HFFc6 (cell line): ENCODE results near the gene ADORA2A. TPM values are rescaled to one million over a fixed set of nuclear protein-coding genes. Genes with fewer than 3 reads are reported as not detected.

Experiments
- DNase-seq: peaks from one replicate; pipeline ENCODE4 v3.0.0-alpha.2; 2018
- H3K27ac Mint-ChIP-seq: 2 replicates; pipeline ENCODE4 v1.8.0; 2020; ENCODE audit warnings: mild to moderate bottlenecking, mixed read lengths
- H3K27me3 Mint-ChIP-seq: 2 replicates; pipeline ENCODE4 v1.8.0; 2021; ENCODE audit warnings: mild to moderate bottlenecking, moderate library complexity, mixed read lengths; ENCODE audit not compliant: insufficient read depth
- H3K36me3 Mint-ChIP-seq: 2 replicates; pipeline ENCODE4 v1.8.0; 2021; ENCODE audit warnings: low read depth, mixed read lengths
- H3K4me1 Mint-ChIP-seq: 2 replicates; pipeline ENCODE4 v1.8.0; 2020; ENCODE audit warnings: low read depth, mixed read lengths
- H3K4me3 Mint-ChIP-seq: 2 replicates; pipeline ENCODE4 v1.8.0; 2020; ENCODE audit warnings: mild to moderate bottlenecking, moderate library complexity, mixed read lengths
- H3K9me3 Mint-ChIP-seq: 2 replicates; pipeline ENCODE4 v1.8.0; 2020; ENCODE audit warnings: mild to moderate bottlenecking, mixed read lengths
- CTCF ChIP-seq: fragments of 200-600 bp; sonication (generic); IDR thresholded peaks from 2 replicates; pipeline ENCODE4 v1.5.0; 2021; ENCODE audit warnings: antibody characterized with exemption, mild to moderate bottlenecking
- total RNA-seq, 6 experiments: library from RNA; stranded (reverse); fragmentation: NEBNext Ultra II Directional; extraction: Animal tissue kit (Norgen Biotek cat#: 25700); gene quantifications; 2 replicates in 1 of 6; 3 replicates in 5 of 6; pipeline ENCODE4 v1.2.3, GENCODE V29; 2021

Gene ADORA2A
- total RNA-seq, 6 experiments from 2014 or later = 1.1 to 2.9 (median 1.4) TPM

GRCh38 chr22:24423519-24424000 is 3.8 kb upstream of the ADORA2A start:
- no peaks in the 10 kb centered on the region for H3K36me3 Mint-ChIP-seq
- no peaks in the 10 kb centered on the region for H3K4me1 Mint-ChIP-seq
- peaks cover 4% of the 10 kb centered on the region for H3K27me3 Mint-ChIP-seq
- H3K27ac Mint-ChIP-seq = no peak overlapping the region
- H3K9me3 Mint-ChIP-seq = no peaks in the 10 kb centered on the region
- TF ChIP-seq CTCF = peak; percentile 97
- peak overlapping the region; percentile 50; the same call in 1 of the 2 replicates for H3K4me3 Mint-ChIP-seq
- DNase-seq = no peak

- Mint-ChIP-seq H3K9me3 (no peaks in the 10 kb centered on the region), H3K27me3 (peaks cover 4% of the 10 kb centered on the region), H3K4me3 (peak overlapping the region; percentile 26)
These were observed 3.1 kb upstream of the ADORA2A start for GRCh38 chr22:24424001-24424900.

GRCh38 chr22:24424901-24425775 is 2.3 kb upstream of the ADORA2A start:
- H3K4me3 Mint-ChIP-seq = 0 out of 2 replicates have a peak overlapping the region, but pooled peaks have one; percentile 26
- H3K27me3 Mint-ChIP-seq = peaks cover 4% of the 10 kb centered on the region
- DNase-seq = no peak
- no peak overlapping the region for H3K27ac Mint-ChIP-seq
- no peaks in the 10 kb centered on the region for H3K36me3 Mint-ChIP-seq
- H3K4me1 Mint-ChIP-seq = peaks cover 14% of the 10 kb centered on the region; the same call in 1 of the 2 replicates
- H3K9me3 Mint-ChIP-seq = no peaks in the 10 kb centered on the region
- TF ChIP-seq CTCF = no peak

More at GRCh38 chr22:24424001-24424900, 3.1 kb upstream of the ADORA2A start:
- H3K27ac Mint-ChIP-seq = no peak overlapping the region
- H3K36me3 Mint-ChIP-seq = no peaks in the 10 kb centered on the region
- peaks cover 5% of the 10 kb centered on the region; the same call in 1 of the 2 replicates for H3K4me1 Mint-ChIP-seq
- no peak for DNase-seq
- peak; percentile 41 for TF ChIP-seq CTCF

GRCh38 chr22:24426436-24426835 is 963 bp upstream of the ADORA2A start:
- no peaks in the 10 kb centered on the region for H3K36me3 Mint-ChIP-seq
- H3K4me1 Mint-ChIP-seq = peaks cover 15% of the 10 kb centered on the region; the same call in 1 of the 2 replicates
- H3K27me3 Mint-ChIP-seq = peaks cover 4% of the 10 kb centered on the region
- no peaks in the 10 kb centered on the region for H3K9me3 Mint-ChIP-seq
- no peak overlapping the region for H3K27ac Mint-ChIP-seq
- DNase-seq = no peak
- H3K4me3 Mint-ChIP-seq = no peak overlapping the region
- no peak for TF ChIP-seq CTCF

GRCh38 chr22:24426851-24427499 is 424 bp upstream of the ADORA2A start:
- no peak for DNase-seq
- Mint-ChIP-seq H3K36me3 (no peaks in the 10 kb centered on the region), H3K27ac (no peak overlapping the region), H3K4me3 (no peak overlapping the region), H3K27me3 (peaks cover 4% of the 10 kb centered on the region), H3K4me1 (peaks cover 15% of the 10 kb centered on the region; the same call in 1 of the 2 replicates), H3K9me3 (no peaks in the 10 kb centered on the region)
- TF ChIP-seq CTCF = no peak
